Activated CD8-positive, alpha-beta memory T cell treated with anti-CD3 and anti-CD28 coated beads for 36 hours (primary cell): ENCODE data around the gene CD3D. TPM values are rescaled to one million over a fixed set of nuclear protein-coding genes. Genes with fewer than 3 reads are reported as not detected.

Source experiments
- CTCF ChIA-PET: fragments of 350-600 bp; sonication (Branson Sonifier 250); formaldehyde crosslinking; loops from one replicate; lab custom pipeline; 2021; ENCODE audit warnings: antibody characterized with exemption; lab: Charles Lee
- POLR2A ChIA-PET: fragments of 350-600 bp; sonication (Branson Sonifier 250); formaldehyde crosslinking; loops from one replicate; lab custom pipeline; 2021; ENCODE audit warnings: antibody characterized with exemption; lab: Charles Lee
- total RNA-seq, 2 experiments: library from RNA; stranded (reverse); gene quantifications; one replicate each; pipeline ENCODE4 v1.2.3, GENCODE V29; 2021

CD3D gene
- total RNA-seq, 2 experiments from 2014 or later, result 407 to 417 TPM

GRCh38 chr11:118343248-118343647 lies 743 bp upstream of the CD3D start:
- POLR2A ChIA-PET, result interaction anchor here (0.6 to 2.4 kb wide), 3 partner anchors 16 to 141 kb away, joined by 3 to 21 read pairs (median 3); partner anchors contain the start of gene CD3E
- CTCF ChIA-PET, result interaction anchor here (1.0 to 8.3 kb wide), 4 partner anchors 10 to 48 kb away, joined by 6 to 69 read pairs (median 9); partner anchors contain the start of gene CD3E

- CTCF ChIA-PET, result interaction anchor here (0.7 to 8.3 kb wide), 6 partner anchors 11 to 192 kb away, joined by 3 to 69 read pairs (median 6); partner anchors contain the start of genes CD3E and JAML
- POLR2A ChIA-PET, result interaction anchor here (0.6 to 2.4 kb wide), 7 partner anchors 20 to 128 kb away, joined by 3 to 21 read pairs (median 3); partner anchors contain the start of genes CD3E and MPZL2
Measured at GRCh38 chr11:118341815-118342489, 553 bp downstream of the CD3D start.

GRCh38 chr11:118341261-118341660 lies 1.2 kb downstream of the CD3D start:
- CTCF ChIA-PET, result interaction anchor here (0.9 to 8.3 kb wide), 5 partner anchors 35 to 143 kb away, joined by 3 to 69 read pairs (median 4); partner anchors contain the start of genes CD3E and JAML
- POLR2A ChIA-PET, result interaction anchor here (0.6 to 2.4 kb wide), 4 partner anchors 33 to 127 kb away, joined by 3 to 21 read pairs (median 5); partner anchors contain the start of genes CD3E and MPZL2

- ChIA-PET POLR2A (interaction anchor here (2.3 to 2.9 kb wide), 2 partner anchors 32 to 36 kb away, joined by 7 to 16 read pairs; partner anchors contain the start of gene CD3E), CTCF (interaction anchor here (0.9 to 8.3 kb wide), 5 partner anchors 9 to 45 kb away, joined by 3 to 69 read pairs (median 4); partner anchors contain the start of gene CD3E)
Measured at GRCh38 chr11:118340449-118340848, 2.1 kb downstream of the CD3D start.

GRCh38 chr11:118339281-118339961 lies 3.1 kb downstream of the CD3D start:
- ChIA-PET CTCF (interaction anchor here (0.6 to 8.3 kb wide), 7 partner anchors 10 to 143 kb away, joined by 3 to 69 read pairs (median 4); partner anchors contain the start of gene CD3E), POLR2A (interaction anchor here (0.6 to 2.9 kb wide), 5 partner anchors 14 to 35 kb away, joined by 3 to 16 read pairs (median 4); partner anchors contain the start of gene CD3E)

- CTCF ChIA-PET, result interaction anchor here (0.9 to 8.3 kb wide), 4 partner anchors 14 to 33 kb away, joined by 3 to 69 read pairs (median 7); partner anchors contain the start of gene CD3E
- POLR2A ChIA-PET, result interaction anchor here (0.9 to 2.9 kb wide), 5 partner anchors 8 to 114 kb away, joined by 3 to 16 read pairs (median 5); partner anchors contain the start of genes CD3E and JAML
Measured at GRCh38 chr11:118338637-118339061, 3.9 kb downstream of the CD3D start.

- CTCF ChIA-PET, result no interaction called here
- POLR2A ChIA-PET, result no interaction called here
Measured at GRCh38 chr11:118334745-118335144, 7.8 kb downstream of the CD3D start.

- CTCF ChIA-PET, result no interaction called here
- POLR2A ChIA-PET, result no interaction called here
Measured at GRCh38 chr11:118328745-118329144, 13.8 kb downstream of the CD3D start.

GRCh38 chr11:118325283-118325682 lies 17.2 kb downstream of the CD3D start:
- CTCF ChIA-PET, result no interaction called here

GRCh38 chr11:118322721-118323120 lies 19.8 kb downstream of the CD3D start:
- ChIA-PET CTCF (interaction anchor here (0.9 to 2.5 kb wide), 4 partner anchors 14 to 29 kb away, joined by 3 to 10 read pairs (median 4); no protein-coding TSS in a partner anchor), POLR2A (interaction anchor here (1.6 kb wide), 1 partner anchor 20 kb away, joined by 3 read pairs; the partner anchor contains the start of gene CD3D)

More at GRCh38 chr11:118325283-118325682, 17.2 kb downstream of the CD3D start:
- POLR2A ChIA-PET, result no interaction called here

- ChIA-PET POLR2A (interaction anchor here (1.6 kb wide), 1 partner anchor 21 kb away, joined by 3 read pairs; the partner anchor contains the start of gene CD3D), CTCF (interaction anchor here (0.9 to 2.5 kb wide), 3 partner anchors 12 to 43 kb away, joined by 3 to 10 read pairs (median 5); no protein-coding TSS in a partner anchor)
Measured at GRCh38 chr11:118321386-118322082, 21.0 kb downstream of the CD3D start.

GRCh38 chr11:118320515-118320914 lies 22.0 kb downstream of the CD3D start:
- ChIA-PET CTCF (interaction anchor here (1.0 kb wide), 1 partner anchor 11 kb away, joined by 3 read pairs; no protein-coding TSS in a partner anchor), POLR2A (interaction anchor here (1.0 kb wide), 1 partner anchor 9 kb away, joined by 3 read pairs; no protein-coding TSS in a partner anchor)

GRCh38 chr11:118319337-118319707 lies 23.2 kb downstream of the CD3D start:
- ChIA-PET POLR2A (no interaction called here), CTCF (no interaction called here)

- ChIA-PET POLR2A (interaction anchor here (0.6 kb wide), 1 partner anchor 58 kb away, joined by 4 read pairs; no protein-coding TSS in a partner anchor), CTCF (interaction anchor here (0.7 kb wide), 1 partner anchor 144 kb away, joined by 3 read pairs; no protein-coding TSS in a partner anchor)
Measured at GRCh38 chr11:118318581-118319336, 23.7 kb downstream of the CD3D start.

GRCh38 chr11:118318124-118318523 lies 24.4 kb downstream of the CD3D start:
- ChIA-PET POLR2A (interaction anchor here (0.6 to 0.7 kb wide), 2 partner anchors 59 to 387 kb away, joined by 4 to 10 read pairs; no protein-coding TSS in a partner anchor), CTCF (interaction anchor here (0.7 kb wide), 1 partner anchor 143 kb away, joined by 3 read pairs; no protein-coding TSS in a partner anchor)

GRCh38 chr11:118314988-118315411 lies 27.5 kb downstream of the CD3D start:
- CTCF ChIA-PET, result no interaction called here
- POLR2A ChIA-PET, result interaction anchor here (0.9 to 1.7 kb wide), 3 partner anchors 10 to 44 kb away, joined by 3 to 5 read pairs (median 4); partner anchors contain the start of genes CD3E and UBE4A

- ChIA-PET POLR2A (interaction anchor here (0.5 kb wide), 1 partner anchor 96 kb away, joined by 3 read pairs; no protein-coding TSS in a partner anchor), CTCF (no interaction called here)
Measured at GRCh38 chr11:118313242-118313641, 29.3 kb downstream of the CD3D start.
